ENCODE measurements around the gene SPI1.

The SPI1 gene

GRCh38 chr11:47352556-47352955 lies 25.8 kb downstream of the SPI1 start, which contains the start of gene MYBPC3:
MYBPC3 (minus strand) TSS chr11:47352702; CDS start chr11:47352647, 55 bp downstream.
- Histone ChIP-seq H3K27ac (ENCODE audit: low read depth, low read length) (no peak within 1 kb of the TSS), H2AFZ (ENCODE audit: low read depth, low read length, severe bottlenecking) (no peak within 1 kb of the TSS), H3K27me3 (ENCODE audit: low read length) (no peaks in the 10 kb centered on the region), H3K79me2 (ENCODE audit: insufficient read depth, low read length) (no peaks in the 10 kb centered on the region), H3F3A (ENCODE audit: insufficient read depth) (no peaks in the 10 kb centered on the region), H4K20me1 (ENCODE audit: low read depth, low read length) (no peaks in the 10 kb centered on the region), H3K4me3 (ENCODE audit: insufficient read depth, low read length, poor library complexity, severe bottlenecking) (no peak within 1 kb of the TSS), H3K36me3 (ENCODE audit: low read length) (no peaks in the 10 kb centered on the region), H3K4me2 (ENCODE audit: low read depth, low read length, poor library complexity, severe bottlenecking) (no peak within 1 kb of the TSS), H3K9me2 (replicated peaks; ENCODE audit: insufficient read depth, low read length) (no peaks in the 10 kb centered on the region), H3K9me3 (ENCODE audit: insufficient read depth, low read length) (no peaks in the 10 kb centered on the region), H3K9ac (ENCODE audit: low read length) (no peak within 1 kb of the TSS)
- no peak for TF ChIP-seq EZH2phosphoT487 (conservative IDR thresholded peaks at IDR 0.05; ENCODE audit: low read length)
- TF ChIP-seq, protein P1, sequence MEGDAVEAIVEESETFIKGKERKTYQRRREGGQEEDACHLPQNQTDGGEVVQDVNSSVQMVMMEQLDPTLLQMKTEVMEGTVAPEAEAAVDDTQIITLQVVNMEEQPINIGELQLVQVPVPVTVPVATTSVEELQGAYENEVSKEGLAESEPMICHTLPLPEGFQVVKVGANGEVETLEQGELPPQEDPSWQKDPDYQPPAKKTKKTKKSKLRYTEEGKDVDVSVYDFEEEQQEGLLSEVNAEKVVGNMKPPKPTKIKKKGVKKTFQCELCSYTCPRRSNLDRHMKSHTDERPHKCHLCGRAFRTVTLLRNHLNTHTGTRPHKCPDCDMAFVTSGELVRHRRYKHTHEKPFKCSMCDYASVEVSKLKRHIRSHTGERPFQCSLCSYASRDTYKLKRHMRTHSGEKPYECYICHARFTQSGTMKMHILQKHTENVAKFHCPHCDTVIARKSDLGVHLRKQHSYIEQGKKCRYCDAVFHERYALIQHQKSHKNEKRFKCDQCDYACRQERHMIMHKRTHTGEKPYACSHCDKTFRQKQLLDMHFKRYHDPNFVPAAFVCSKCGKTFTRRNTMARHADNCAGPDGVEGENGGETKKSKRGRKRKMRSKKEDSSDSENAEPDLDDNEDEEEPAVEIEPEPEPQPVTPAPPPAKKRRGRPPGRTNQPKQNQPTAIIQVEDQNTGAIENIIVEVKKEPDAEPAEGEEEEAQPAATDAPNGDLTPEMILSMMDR (IDR thresholded peaks at IDR 0.05; ENCODE audit: insufficient read depth, low read length, poor library complexity, severe bottlenecking) = no peak

DNA sequence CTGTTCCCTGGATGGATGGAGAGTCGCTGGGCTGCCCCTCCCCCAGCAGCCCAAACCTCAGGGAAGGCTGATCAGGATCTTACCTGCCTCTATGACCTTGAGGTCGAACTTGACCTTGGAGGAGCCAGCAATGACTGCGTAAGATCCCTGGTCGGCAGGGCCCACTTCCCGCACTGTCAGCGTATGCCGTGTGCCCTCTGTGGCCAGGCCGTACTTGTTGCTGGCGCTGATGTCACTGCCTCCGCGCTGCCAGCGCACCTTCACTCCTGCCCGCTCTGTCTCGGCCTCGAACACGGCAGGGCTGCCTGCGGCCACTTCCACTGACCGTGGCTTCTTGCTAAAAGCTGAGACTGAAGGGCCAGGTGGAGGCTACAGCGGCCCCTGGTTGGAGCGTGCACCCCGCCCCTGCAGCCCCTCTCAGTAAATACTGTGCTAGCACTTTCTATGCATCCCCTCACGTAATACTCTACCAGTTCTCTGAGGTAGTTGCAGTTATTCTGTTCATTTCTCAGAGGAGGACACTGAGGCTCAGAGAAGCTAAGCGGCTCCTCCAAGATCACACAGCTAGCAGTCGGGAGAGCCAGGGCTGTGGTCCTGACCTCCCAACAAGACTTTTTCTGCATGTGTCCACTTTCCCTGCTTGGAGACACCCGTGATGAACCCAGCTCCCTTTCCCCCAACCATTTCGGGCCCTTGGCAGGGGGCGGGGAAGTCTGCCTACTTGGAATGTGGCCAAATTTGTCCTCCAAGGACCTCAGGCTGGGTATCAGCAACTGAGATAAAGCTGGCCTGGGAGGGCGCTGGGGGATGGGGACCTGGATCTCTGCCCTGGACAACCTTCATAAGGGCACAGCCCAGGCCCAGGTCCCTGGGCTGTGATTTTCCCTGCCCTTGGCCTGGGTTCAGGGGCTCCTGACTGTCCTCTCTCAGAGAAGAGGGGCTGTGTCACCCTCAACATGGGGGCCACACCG lies 26.9 kb downstream of the SPI1 start:
- Histone ChIP-seq H2AFZ (ENCODE audit: low read depth, low read length, severe bottlenecking) (no peak overlapping the region), H3K27ac (ENCODE audit: low read depth, low read length) (no peak overlapping the region), H3K27me3 (ENCODE audit: low read length) (no peaks in the 10 kb centered on the region), H3K4me3 (ENCODE audit: insufficient read depth, low read length, poor library complexity, severe bottlenecking) (no peak overlapping the region), H3K9me2 (replicated peaks; ENCODE audit: insufficient read depth, low read length) (no peaks in the 10 kb centered on the region), H3K9ac (ENCODE audit: low read length) (no peak overlapping the region), H3K9me3 (ENCODE audit: insufficient read depth, low read length) (no peaks in the 10 kb centered on the region), H3F3A (ENCODE audit: insufficient read depth) (no peaks in the 10 kb centered on the region), H3K4me2 (ENCODE audit: low read depth, low read length, poor library complexity, severe bottlenecking) (no peak overlapping the region), H4K20me1 (ENCODE audit: low read depth, low read length) (no peaks in the 10 kb centered on the region), H3K36me3 (ENCODE audit: low read length) (no peaks in the 10 kb centered on the region), H3K79me2 (ENCODE audit: insufficient read depth, low read length) (no peaks in the 10 kb centered on the region)
- TF ChIP-seq, protein P1 (IDR thresholded peaks at IDR 0.05; ENCODE audit: insufficient read depth, low read length, poor library complexity, severe bottlenecking) = no peak
- TF ChIP-seq EZH2phosphoT487 (conservative IDR thresholded peaks at IDR 0.05; ENCODE audit: low read length) = no peak

DNA sequence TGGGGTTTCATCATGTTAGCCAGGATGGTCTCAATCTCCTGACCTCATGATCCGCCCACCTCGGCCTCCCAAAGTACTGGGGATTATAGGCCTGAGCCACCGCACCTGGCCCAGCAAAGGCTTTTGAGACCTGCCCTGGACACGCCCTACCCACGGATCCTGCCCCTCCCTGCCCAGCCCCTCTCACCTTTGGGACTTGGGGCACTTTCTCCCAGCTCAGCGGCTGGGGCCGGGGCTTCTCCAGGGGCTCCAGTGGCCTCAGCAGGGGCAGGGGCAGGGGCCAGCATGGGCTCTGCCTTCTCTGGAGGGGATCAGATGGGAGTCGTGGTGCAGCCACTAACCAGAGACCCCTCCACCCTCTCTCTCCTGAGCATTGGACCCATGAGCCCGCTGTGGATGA lies 28.0 kb downstream of the SPI1 start:
- Histone ChIP-seq H3K27ac (ENCODE audit: low read depth, low read length) (no peak overlapping the region), H3K36me3 (ENCODE audit: low read length) (no peaks in the 10 kb centered on the region)

More for the DNA sequence above, 28.0 kb downstream of the SPI1 start:
- no peaks in the 10 kb centered on the region for H3K9me2 ChIP-seq (replicated peaks; ENCODE audit: insufficient read depth, low read length)
- H3K9me3 ChIP-seq (ENCODE audit: insufficient read depth, low read length) = no peaks in the 10 kb centered on the region
- H3K9ac ChIP-seq (ENCODE audit: low read length) = no peak overlapping the region
- H3K4me2 ChIP-seq (ENCODE audit: low read depth, low read length, poor library complexity, severe bottlenecking) = no peak overlapping the region
- no peaks in the 10 kb centered on the region for H3K27me3 ChIP-seq (ENCODE audit: low read length)
- H2AFZ ChIP-seq (ENCODE audit: low read depth, low read length, severe bottlenecking) = no peak overlapping the region
- H3K4me3 ChIP-seq (ENCODE audit: insufficient read depth, low read length, poor library complexity, severe bottlenecking) = no peak overlapping the region
- TF ChIP-seq, protein P1 (IDR thresholded peaks at IDR 0.05; ENCODE audit: insufficient read depth, low read length, poor library complexity, severe bottlenecking) = no peak
- no peak for TF ChIP-seq EZH2phosphoT487 (conservative IDR thresholded peaks at IDR 0.05; ENCODE audit: low read length)
- no peaks in the 10 kb centered on the region for H3K79me2 ChIP-seq (ENCODE audit: insufficient read depth, low read length)
- no peaks in the 10 kb centered on the region for H3F3A ChIP-seq (ENCODE audit: insufficient read depth)
- no peaks in the 10 kb centered on the region for H4K20me1 ChIP-seq (ENCODE audit: low read depth, low read length)

All from SU-DHL-6 (cell line).